PC-3 (cell line): ENCODE measurements around the gene SYT14. TPM values are rescaled to one million over a fixed set of nuclear protein-coding genes. Genes with fewer than 3 reads are reported as not detected.

ENCODE experiments used
- ATAC-seq: fragments of 200-7000 bp; cut with Tn5 transposase; 2 replicates; pipeline ENCODE4 v1.9.1; 2020; ENCODE audit warnings: mild to moderate bottlenecking, moderate library complexity
- BruUV-seq: library from RNA; stranded (reverse); fragments of 400-500 nt; replicated peaks from 2 replicates; lab custom pipeline; 2021; lab: Mats Ljungman, UMichigan
- CTCF ChIA-PET: fragments of 300-600 bp; sonication (Branson Sonifier 250); formaldehyde crosslinking; loops from one replicate; lab custom pipeline; 2022; ENCODE audit warnings: antibody characterized with exemption; lab: Charles Lee
- POLR2A ChIA-PET: fragments of 300-600 bp; sonication (Branson Sonifier 250); formaldehyde crosslinking; loops from one replicate; lab custom pipeline; 2022; ENCODE audit warnings: antibody characterized with exemption; ENCODE audit not compliant: unreplicated experiment; lab: Charles Lee
- DNase-seq: peaks from one replicate; pipeline ENCODE4 v3.0.0-alpha.2; 2015
- H2AFZ ChIP-seq: fragments of 300-600 bp; sonication (generic); 2 replicates; pipeline ENCODE4 v1.6.0; 2016; ENCODE audit warnings: antibody characterized with exemption, low read length
- H3F3A ChIP-seq: fragments of 300-600 bp; sonication (generic); one replicate; pipeline ENCODE4 v1.6.0; 2017; ENCODE audit warnings: antibody characterized with exemption, low read length, control low read depth, mild to moderate bottlenecking; ENCODE audit not compliant: unreplicated experiment
- H3K27ac ChIP-seq: fragments of 300-600 bp; sonication (generic); 2 replicates; pipeline ENCODE4 v1.5.1; 2016; ENCODE audit warnings: mild to moderate bottlenecking, low read length
- H3K27me3 ChIP-seq: fragments of 300-600 bp; sonication (generic); 2 replicates; pipeline ENCODE4 v1.6.1; 2016; ENCODE audit warnings: low read length, mixed read lengths
- H3K36me3 ChIP-seq: fragments of 300-600 bp; sonication (generic); 2 replicates; pipeline ENCODE4 v1.6.1; 2016; ENCODE audit warnings: low read depth, mixed run types, low read length, mixed read lengths
- H3K4me1 ChIP-seq: fragments of 300-600 bp; sonication (generic); 2 replicates; pipeline ENCODE4 v1.5.1; 2016; ENCODE audit warnings: low read length; ENCODE audit not compliant: insufficient read depth
- H3K4me2 ChIP-seq: fragments of 300-600 bp; sonication (generic); 2 replicates; pipeline ENCODE4 v1.6.0; 2016; ENCODE audit warnings: low read length
- H3K4me3 ChIP-seq: fragments of 300-600 bp; sonication (generic); 2 replicates; pipeline ENCODE4 v1.5.1; 2016; ENCODE audit warnings: mild to moderate bottlenecking, low read length, mixed read lengths
- H3K79me2 ChIP-seq: fragments of 300-600 bp; sonication (generic); 2 replicates; pipeline ENCODE4 v1.6.1; 2017; ENCODE audit warnings: low read length, mixed read lengths
- H3K9ac ChIP-seq: fragments of 300-600 bp; sonication (generic); 2 replicates; pipeline ENCODE4 v1.6.0; 2016; ENCODE audit warnings: mild to moderate bottlenecking, low read length
- H3K9me2 ChIP-seq: fragments of 300-600 bp; sonication (generic); replicated peaks from 2 replicates; pipeline ENCODE4 v1.6.1; 2016; ENCODE audit warnings: mixed run types, low read length, mixed read lengths
- H3K9me3 ChIP-seq: fragments of 300-600 bp; sonication (generic); 2 replicates; pipeline ENCODE4 v1.6.1; 2016; ENCODE audit warnings: low read length, mixed read lengths
- H4K20me1 ChIP-seq: fragments of 300-600 bp; sonication (generic); 2 replicates; pipeline ENCODE4 v1.6.1; 2016; ENCODE audit warnings: low read length, mixed read lengths
- EZH2 ChIP-seq: fragments of 300-600 bp; sonication (generic); IDR thresholded peaks from one replicate; pipeline ENCODE4 v1.6.1; 2017; ENCODE audit warnings: antibody characterized with exemption, mild to moderate bottlenecking, low read length; ENCODE audit not compliant: unreplicated experiment
- EZH2phosphoT487 ChIP-seq: fragments of 300-600 bp; sonication (generic); IDR thresholded peaks from 2 replicates; pipeline ENCODE4 v1.6.1; 2018; ENCODE audit warnings: mild to moderate bottlenecking, antibody characterized with exemption, low read length, borderline replicate concordance
- intact Hi-C: fragments of 100-400 bp; cut with micrococcal nuclease; formaldehyde crosslinking; loops from 2 replicates; pipeline ENCODE4 v1.9.0; 2023
- total RNA-seq: library from RNA; depleted of rRNA; stranded (reverse); fragments of >200 nt; gene quantifications from 2 replicates; pipeline ENCODE4 v1.2.3, GENCODE V29; 2014
- TF ChIP-seq, protein P1 (sequence below): fragments of 300-600 bp; sonication (generic); conservative IDR thresholded peaks from 2 replicates; pipeline ENCODE4 v1.5.1; 2017; ENCODE audit warnings: antibody characterized with exemption, low read depth, mild to moderate bottlenecking, low read length

Gene SYT14
- total RNA-seq, 1 experiment from 2014 or later, result 5.2 TPM

DNA sequence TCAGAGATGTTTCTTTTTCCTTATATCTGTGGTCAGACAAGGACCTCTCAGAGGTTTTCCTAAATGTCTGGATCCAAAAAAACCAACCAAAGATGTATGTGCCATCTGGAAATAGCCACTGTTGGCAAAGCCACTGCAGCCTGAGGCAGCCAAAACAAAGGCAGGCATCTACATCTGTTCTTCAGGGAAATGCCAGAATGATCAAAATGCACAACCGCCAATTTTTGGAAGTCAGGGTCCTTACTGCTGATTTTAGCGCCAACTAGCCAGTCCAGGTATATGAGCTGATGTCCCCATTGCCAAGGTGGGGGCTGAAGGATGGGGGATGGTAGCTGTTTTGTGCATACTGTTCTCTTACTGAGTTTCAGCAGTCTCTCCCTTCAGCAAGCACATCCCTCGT lies 45.9 kb downstream of the SYT14 start:
- ATAC-seq (no peak), DNase-seq (no peak)
- peaks cover 8% of the 10 kb centered on the region for H3K4me1 ChIP-seq
- no peaks in the 10 kb centered on the region for H3K9me3 ChIP-seq
- H3K4me2 ChIP-seq, result no peak overlapping the region
- no peak overlapping the region for H3K27ac ChIP-seq
- BruUV-seq, result no TSS peak
- no peaks in the 10 kb centered on the region for H3K79me2 ChIP-seq
- no peaks in the 10 kb centered on the region for H3K27me3 ChIP-seq
- ChIA-PET CTCF (no interaction called here), POLR2A (no interaction called here)
- no peak overlapping the region for H3K4me3 ChIP-seq
- TF ChIP-seq EZH2 (no peak), EZH2phosphoT487 (no peak)
- TF ChIP-seq, protein P1, sequence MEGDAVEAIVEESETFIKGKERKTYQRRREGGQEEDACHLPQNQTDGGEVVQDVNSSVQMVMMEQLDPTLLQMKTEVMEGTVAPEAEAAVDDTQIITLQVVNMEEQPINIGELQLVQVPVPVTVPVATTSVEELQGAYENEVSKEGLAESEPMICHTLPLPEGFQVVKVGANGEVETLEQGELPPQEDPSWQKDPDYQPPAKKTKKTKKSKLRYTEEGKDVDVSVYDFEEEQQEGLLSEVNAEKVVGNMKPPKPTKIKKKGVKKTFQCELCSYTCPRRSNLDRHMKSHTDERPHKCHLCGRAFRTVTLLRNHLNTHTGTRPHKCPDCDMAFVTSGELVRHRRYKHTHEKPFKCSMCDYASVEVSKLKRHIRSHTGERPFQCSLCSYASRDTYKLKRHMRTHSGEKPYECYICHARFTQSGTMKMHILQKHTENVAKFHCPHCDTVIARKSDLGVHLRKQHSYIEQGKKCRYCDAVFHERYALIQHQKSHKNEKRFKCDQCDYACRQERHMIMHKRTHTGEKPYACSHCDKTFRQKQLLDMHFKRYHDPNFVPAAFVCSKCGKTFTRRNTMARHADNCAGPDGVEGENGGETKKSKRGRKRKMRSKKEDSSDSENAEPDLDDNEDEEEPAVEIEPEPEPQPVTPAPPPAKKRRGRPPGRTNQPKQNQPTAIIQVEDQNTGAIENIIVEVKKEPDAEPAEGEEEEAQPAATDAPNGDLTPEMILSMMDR, result no peak
- H2AFZ ChIP-seq, result no peak overlapping the region
- intact Hi-C loops, result no loop called here
- H3K9ac ChIP-seq, result no peak overlapping the region
- no peaks in the 10 kb centered on the region for H3F3A ChIP-seq
- H4K20me1 ChIP-seq, result no peaks in the 10 kb centered on the region
- no peaks in the 10 kb centered on the region for H3K36me3 ChIP-seq
- no peaks in the 10 kb centered on the region for H3K9me2 ChIP-seq

DNA sequence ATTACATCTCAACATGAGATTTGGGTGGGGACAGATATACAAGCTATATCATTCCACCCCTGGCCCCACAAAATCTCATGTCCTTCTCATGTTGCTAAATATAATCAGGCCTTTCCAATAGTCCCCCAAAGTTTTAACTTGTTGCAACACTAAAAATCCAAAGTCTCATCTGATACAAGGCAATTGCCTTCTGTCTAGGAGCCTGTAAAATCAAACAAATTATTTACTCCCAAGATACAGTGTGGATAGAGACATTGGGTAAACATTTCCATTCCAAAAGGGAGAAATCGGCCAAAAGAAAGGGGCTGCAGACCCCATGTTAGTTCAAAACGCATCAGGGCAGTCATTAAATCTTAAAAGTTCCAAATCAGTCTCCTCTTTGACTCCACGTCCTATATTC lies 47.0 kb downstream of the SYT14 start:
- no peaks in the 10 kb centered on the region for H3K79me2 ChIP-seq
- H3K9ac ChIP-seq, result no peak overlapping the region
- no peaks in the 10 kb centered on the region for H3K9me2 ChIP-seq
- no peak overlapping the region for H3K4me2 ChIP-seq
- H3K27me3 ChIP-seq, result no peaks in the 10 kb centered on the region
- intact Hi-C loops, result loop anchor here (5.0 kb wide), 1 partner anchor 48 kb away; the partner anchor contains the start of gene SYT14
- no peak for ATAC-seq
- H3K36me3 ChIP-seq, result no peaks in the 10 kb centered on the region
- ChIA-PET POLR2A (no interaction called here), CTCF (no interaction called here)
- no peak overlapping the region for H3K4me3 ChIP-seq
- H3K9me3 ChIP-seq, result no peaks in the 10 kb centered on the region
- TF ChIP-seq, protein P1, result no peak
- TF ChIP-seq EZH2 (no peak), EZH2phosphoT487 (no peak)
- peaks cover 14% of the 10 kb centered on the region for H3K4me1 ChIP-seq
- no peaks in the 10 kb centered on the region for H4K20me1 ChIP-seq
- BruUV-seq, result no TSS peak
- H3K27ac ChIP-seq, result no peak overlapping the region
- DNase-seq, result no peak
- H2AFZ ChIP-seq, result no peak overlapping the region
- no peaks in the 10 kb centered on the region for H3F3A ChIP-seq

DNA sequence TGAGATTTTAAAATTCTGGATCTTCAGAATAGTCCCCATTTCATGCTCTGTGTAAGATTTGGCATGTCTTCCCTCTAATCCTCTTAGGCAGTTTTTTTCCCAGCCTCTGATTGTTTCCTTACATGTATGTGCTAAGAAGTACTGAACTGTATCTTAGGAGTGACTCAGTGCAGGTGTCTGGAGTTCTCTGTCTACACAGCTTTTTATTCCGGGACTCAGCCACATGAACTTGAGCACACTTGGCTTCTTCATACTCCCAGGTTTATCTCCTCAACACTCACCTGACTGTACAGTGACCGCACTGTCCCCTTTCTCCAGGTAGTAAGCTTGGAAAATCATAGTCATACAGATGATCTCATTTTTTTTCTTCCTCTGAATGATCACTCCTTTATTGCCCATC lies 50.7 kb downstream of the SYT14 start:
- Histone ChIP-seq H3K4me2 (peak overlapping the region; percentile 15; the same call in 1 of the 2 replicates), H3K36me3 (no peaks in the 10 kb centered on the region), H3K4me3 (no peak overlapping the region), H3K9me2 (no peaks in the 10 kb centered on the region), H3K9ac (0 out of 2 replicates have a peak overlapping the region, but pooled peaks have one; percentile 4), H3F3A (no peaks in the 10 kb centered on the region), H3K9me3 (no peaks in the 10 kb centered on the region), H3K27me3 (no peaks in the 10 kb centered on the region), H3K27ac (peak overlapping the region; percentile 32; the same call in 1 of the 2 replicates), H2AFZ (no peak overlapping the region), H3K4me1 (peaks cover 14% of the 10 kb centered on the region), H4K20me1 (no peaks in the 10 kb centered on the region), H3K79me2 (no peaks in the 10 kb centered on the region)
- ChIA-PET CTCF (interaction anchor here (0.5 to 1.6 kb wide), 6 partner anchors 93 to 139 kb away, joined by 3 to 17 read pairs (median 3); no protein-coding TSS in a partner anchor), POLR2A (interaction anchor here (0.6 kb wide), 1 partner anchor 135 kb away, joined by 3 read pairs; no protein-coding TSS in a partner anchor)
- BruUV-seq, result no TSS peak
- ATAC-seq, result peak; percentile 70
- intact Hi-C loops, result loop anchor here (1.0 to 5.0 kb wide), 5 partner anchors 32 to 128 kb away; partner anchors contain the start of gene SYT14
- DNase-seq, result peak; percentile 74
- TF ChIP-seq EZH2phosphoT487 (no peak), EZH2 (no peak)
- TF ChIP-seq, protein P1, result no peak
